Adrenal gland (tissue), 5 donors: ENCODE data around the gene MATN1.

ENCODE experiments used
- POLR2A ChIP-seq, 2 donors: fragments of 450-650 bp; IDR thresholded peaks; one replicate each; pipeline ENCODE4 v1.6.1; 2017; ENCODE audit warnings: antibody characterized with exemption in 2 of 2, mild to moderate bottlenecking in 2 of 2, moderate library complexity in 1 of 2
- TF ChIP-seq, protein P1 (sequence below), 6 experiments: fragments of 450-650 bp in 4 of 6; fragments of 200-600 bp in 2 of 6; sonication (generic) in 1 of 6; IDR thresholded peaks; 1 replicate in 5 of 6; 2 replicates in 1 of 6; pipeline versions ENCODE4 v1.5.1 to v1.8.0; 2016 to 2021; ENCODE audit warnings: antibody characterized with exemption in 6 of 6, mild to moderate bottlenecking in 2 of 6, moderate library complexity in 1 of 6
- donor health status: DM: no; HTN: no; CAD: no.

DNA sequence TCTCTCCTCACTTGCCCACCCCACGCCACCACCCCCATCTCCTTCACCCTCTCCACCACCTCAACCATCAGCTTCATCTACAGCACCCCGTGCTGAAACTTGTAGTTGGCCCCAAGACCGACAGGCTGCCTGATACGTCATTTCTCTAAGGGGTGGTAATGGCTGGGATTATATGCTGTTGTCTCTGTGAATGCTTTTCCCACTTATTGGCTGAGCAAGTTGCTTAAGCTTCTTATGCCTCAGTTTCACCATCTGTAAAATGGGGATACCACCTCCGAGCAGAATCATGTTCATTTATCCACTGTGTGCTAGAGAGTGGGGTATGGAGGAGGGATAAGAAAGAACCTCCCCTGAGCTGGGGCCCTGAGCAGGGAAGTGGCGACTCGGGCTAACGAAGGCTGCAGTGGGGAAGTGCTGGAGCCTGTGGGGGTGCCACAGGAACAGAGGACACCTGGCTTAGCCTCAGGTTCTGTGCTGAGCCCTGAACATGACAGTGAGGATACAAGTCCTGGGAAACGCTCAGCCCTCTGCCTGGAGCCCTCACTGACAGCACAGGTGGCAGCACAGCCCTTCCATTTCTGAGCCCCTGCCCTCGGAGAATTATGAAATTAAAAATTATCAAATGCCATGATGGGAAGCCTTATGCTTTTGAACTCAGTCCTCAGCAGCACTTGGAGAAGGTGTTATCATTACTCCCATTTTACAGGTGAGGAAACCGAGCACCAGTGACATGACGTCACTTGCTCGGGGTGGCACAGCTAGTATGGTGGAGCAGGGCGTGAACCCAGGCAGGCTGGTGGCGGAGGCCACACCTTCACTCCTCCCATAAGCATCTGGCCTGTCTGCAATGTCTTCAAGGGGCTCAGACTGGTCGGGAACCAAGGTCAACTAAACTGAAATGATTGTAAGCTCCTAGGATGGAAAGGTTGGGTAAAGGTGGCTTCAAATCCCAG, 2.8 kb downstream of the MATN1 start:
- TF ChIP-seq, protein P1, sequence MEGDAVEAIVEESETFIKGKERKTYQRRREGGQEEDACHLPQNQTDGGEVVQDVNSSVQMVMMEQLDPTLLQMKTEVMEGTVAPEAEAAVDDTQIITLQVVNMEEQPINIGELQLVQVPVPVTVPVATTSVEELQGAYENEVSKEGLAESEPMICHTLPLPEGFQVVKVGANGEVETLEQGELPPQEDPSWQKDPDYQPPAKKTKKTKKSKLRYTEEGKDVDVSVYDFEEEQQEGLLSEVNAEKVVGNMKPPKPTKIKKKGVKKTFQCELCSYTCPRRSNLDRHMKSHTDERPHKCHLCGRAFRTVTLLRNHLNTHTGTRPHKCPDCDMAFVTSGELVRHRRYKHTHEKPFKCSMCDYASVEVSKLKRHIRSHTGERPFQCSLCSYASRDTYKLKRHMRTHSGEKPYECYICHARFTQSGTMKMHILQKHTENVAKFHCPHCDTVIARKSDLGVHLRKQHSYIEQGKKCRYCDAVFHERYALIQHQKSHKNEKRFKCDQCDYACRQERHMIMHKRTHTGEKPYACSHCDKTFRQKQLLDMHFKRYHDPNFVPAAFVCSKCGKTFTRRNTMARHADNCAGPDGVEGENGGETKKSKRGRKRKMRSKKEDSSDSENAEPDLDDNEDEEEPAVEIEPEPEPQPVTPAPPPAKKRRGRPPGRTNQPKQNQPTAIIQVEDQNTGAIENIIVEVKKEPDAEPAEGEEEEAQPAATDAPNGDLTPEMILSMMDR (IDR thresholded peaks at IDR 0.05), result no peak
- no peak for TF ChIP-seq POLR2A (IDR thresholded peaks at IDR 0.05)
